Measurements from ENCODE around the gene RPL22L1. TPM values are rescaled to one million over a fixed set of nuclear protein-coding genes. Genes with fewer than 3 reads are reported as not detected.

RPL22L1 gene
- total and polyA plus RNA-seq, 12 donors: 8.9 to 96.2 (median 12.2) TPM

DNA sequence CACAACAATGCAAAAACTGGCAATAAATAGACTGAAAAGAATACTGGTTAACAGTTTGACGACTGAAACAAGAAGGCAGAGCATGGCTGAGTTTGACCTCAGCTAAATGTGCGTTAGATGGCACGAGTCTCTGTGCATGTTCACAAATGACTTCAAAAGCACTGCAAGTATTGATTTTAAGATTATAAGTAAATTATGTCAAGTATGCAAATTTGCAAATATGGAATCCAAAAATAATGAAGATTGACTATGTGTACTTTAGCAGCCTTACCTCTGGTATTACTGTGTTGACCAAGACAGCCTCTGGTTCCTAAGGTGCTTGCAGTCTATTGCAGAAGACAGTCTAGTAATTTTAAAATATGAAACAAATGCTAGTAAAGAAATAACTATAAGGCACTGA is 41.1 kb upstream of the RPL22L1 start:
- DNase-seq (no peak), ATAC-seq (no peak)
- TF ChIP-seq, protein P1, sequence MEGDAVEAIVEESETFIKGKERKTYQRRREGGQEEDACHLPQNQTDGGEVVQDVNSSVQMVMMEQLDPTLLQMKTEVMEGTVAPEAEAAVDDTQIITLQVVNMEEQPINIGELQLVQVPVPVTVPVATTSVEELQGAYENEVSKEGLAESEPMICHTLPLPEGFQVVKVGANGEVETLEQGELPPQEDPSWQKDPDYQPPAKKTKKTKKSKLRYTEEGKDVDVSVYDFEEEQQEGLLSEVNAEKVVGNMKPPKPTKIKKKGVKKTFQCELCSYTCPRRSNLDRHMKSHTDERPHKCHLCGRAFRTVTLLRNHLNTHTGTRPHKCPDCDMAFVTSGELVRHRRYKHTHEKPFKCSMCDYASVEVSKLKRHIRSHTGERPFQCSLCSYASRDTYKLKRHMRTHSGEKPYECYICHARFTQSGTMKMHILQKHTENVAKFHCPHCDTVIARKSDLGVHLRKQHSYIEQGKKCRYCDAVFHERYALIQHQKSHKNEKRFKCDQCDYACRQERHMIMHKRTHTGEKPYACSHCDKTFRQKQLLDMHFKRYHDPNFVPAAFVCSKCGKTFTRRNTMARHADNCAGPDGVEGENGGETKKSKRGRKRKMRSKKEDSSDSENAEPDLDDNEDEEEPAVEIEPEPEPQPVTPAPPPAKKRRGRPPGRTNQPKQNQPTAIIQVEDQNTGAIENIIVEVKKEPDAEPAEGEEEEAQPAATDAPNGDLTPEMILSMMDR (IDR thresholded peaks at IDR 0.05): no peak
- 96 to 97% methylated on average over 3 of the region's 3 CpGs for WGBS, 2 donors
- intact Hi-C loops (cut with DNase I): no loop called here
- H3K36me3 ChIP-seq: no peaks in the 10 kb centered on the region
- no peaks in the 10 kb centered on the region for H3K27me3 ChIP-seq
- peaks cover 0 to 39% (median 15%) of the 10 kb centered on the region in 11 donors for H3K9me3 ChIP-seq
- H3K4me1 ChIP-seq: peaks cover 0 to 18% (median 10%) of the 10 kb centered on the region in 9 donors
- H3K4me3 ChIP-seq: no peak overlapping the region
- H3K27ac ChIP-seq: no peak overlapping the region

DNA sequence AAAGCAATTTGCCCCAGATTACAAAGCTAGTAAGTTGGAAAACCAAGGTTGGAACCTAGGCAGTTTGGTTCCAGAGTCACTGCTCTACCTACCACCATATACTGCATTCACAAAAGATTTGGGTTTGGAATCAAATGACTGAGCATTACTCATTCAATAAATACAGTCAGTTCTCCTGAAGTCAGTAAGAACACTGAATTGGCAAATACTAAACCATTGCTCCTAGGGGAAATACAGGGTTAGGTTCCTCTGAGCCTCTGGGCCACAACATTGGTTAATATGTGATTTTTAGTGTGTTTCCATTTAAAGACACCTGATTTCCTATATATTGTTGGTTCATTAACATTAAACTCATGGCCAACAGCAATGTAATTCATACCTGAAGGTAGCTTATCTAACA is 40.5 kb upstream of the RPL22L1 start:
- no peaks in the 10 kb centered on the region for H3K36me3 ChIP-seq
- peaks cover 0 to 18% (median 10%) of the 10 kb centered on the region in 9 donors for H3K4me1 ChIP-seq
- intact Hi-C loops (cut with DNase I): no loop called here
- no peak for ATAC-seq
- TF ChIP-seq, protein P1 (IDR thresholded peaks at IDR 0.05): no peak
- no peak for DNase-seq
- H3K27me3 ChIP-seq: no peaks in the 10 kb centered on the region
- H3K4me3 ChIP-seq: no peak overlapping the region
- no peak overlapping the region for H3K27ac ChIP-seq
- H3K9me3 ChIP-seq: peaks cover 0 to 39% (median 15%) of the 10 kb centered on the region in 11 donors

DNA sequence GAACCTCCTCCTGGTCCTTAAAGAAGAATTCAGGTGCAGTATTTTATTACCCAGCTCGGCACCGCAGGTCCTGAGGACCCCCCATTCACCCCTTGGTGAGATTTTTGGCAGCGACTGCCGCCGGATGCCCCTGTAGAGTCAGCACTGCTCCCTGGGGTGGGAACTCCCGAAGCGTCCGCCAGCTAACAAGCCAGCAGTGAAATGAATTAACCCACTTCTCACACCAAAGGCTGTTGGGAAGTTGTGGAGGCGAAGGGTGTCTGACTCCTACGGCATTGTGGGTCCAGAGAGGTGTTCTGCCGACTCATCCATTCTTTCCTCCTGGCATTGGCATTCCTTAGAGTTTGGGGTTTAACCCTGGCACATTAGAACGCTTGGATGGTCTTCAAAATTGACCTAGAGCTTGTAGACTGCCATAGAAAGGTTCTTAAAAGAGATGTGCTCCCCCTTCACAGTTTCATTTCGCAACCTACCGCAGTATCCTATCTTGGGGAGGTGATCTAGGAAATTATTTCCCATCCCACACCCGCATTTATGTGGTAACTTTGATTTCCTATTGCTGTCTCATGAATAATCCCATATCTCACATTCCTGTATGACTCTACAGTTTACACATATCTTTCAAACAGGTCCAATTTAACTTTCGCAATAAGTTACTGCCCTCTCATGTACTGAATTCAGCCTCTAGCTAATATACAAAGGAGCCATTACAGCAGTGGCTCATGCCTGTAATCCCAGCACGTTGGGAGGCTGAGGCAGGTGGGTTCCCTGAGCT is 39.3 kb upstream of the RPL22L1 start:
- peak overlapping the region in 3 of 10 donors; percentile 32 to 72 (median 71) for H3K27ac ChIP-seq
- H3K36me3 ChIP-seq: no peaks in the 10 kb centered on the region
- TF ChIP-seq, protein P1 (IDR thresholded peaks at IDR 0.05): no peak
- peak overlapping the region in 6 of 10 donors; percentile 65 to 80 (median 78) for H3K4me3 ChIP-seq
- intact Hi-C loops (cut with DNase I): loop anchor here in 2 of 10 donors (2.0 to 5.0 kb wide), 2 partner anchors 37 to 39 kb away; partner anchors contain the start of gene RPL22L1 (in 2 of the 2)
- DNase-seq: peak in 1 of 2 donors; percentile 14
- peaks cover 0 to 39% (median 15%) of the 10 kb centered on the region in 11 donors for H3K9me3 ChIP-seq
- ATAC-seq: peak in 2 of 8 donors; percentile 8 to 19
- H3K4me1 ChIP-seq: peaks cover 0 to 18% (median 10%) of the 10 kb centered on the region in 9 donors
- 84 to 90% methylated on average over 17 of the region's 17 CpGs for WGBS, 2 donors
- no peaks in the 10 kb centered on the region for H3K27me3 ChIP-seq

DNA sequence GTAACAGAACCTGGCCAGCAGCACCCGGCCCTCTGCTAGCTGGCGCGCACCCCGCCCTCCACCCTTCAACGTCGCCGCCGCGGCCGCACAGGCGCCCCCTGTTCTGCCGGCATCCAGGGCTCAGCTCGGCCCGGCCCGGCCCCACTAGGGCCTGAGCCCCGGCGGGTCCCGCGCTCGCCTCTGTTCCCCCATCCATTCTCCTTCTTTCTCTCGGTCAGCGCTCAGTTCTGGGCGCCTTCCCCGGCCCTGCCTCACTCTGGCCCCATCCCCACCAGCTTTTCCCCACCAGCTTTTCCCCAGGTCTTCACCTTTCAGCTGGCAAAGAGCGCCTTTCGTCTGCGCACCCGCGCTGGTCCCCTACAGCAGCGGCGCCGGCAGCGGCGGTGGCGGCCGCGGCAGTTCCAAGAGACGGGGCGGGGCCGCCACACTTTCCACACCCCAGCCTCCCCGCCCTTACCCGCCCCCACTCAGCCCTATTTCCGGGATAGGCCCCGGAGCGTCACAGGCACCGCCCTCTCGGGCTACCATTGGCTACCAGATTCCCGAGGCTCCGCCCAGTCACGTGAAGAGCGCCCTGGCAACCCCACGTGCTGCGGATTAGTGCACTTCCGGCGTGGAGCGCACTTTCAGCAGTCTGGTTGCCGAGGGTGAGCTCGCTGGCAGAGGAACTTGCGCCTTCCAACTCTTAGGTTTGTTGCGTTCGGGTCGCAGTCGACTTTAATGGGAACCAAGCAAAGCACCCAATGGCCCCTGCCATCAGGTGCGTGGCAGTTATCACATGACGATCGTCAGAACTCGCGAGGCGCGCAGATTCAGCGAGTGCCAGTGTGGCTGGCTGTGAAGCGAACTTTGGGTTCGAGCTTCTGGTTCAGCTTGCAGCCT is 38.5 kb upstream of the RPL22L1 start, which contains the start of gene EIF5A2:
Gene EIF5A2 (minus strand): TSS at position 403 of the 882 bp plus-strand sequence. CDS start 831 bp downstream, outside the sequence.
- ATAC-seq (peak; percentile 98 to 99 (median 98)), DNase-seq (peak; percentile 95 to 96)
- Histone ChIP-seq H3K27ac (peak within 1 kb of the TSS in 9 of 10 donors; percentile 25 to 75 (median 68)), H3K4me3 (peak within 1 kb of the TSS; percentile 59 to 80 (median 74)), H3K27me3 (no peaks in the 10 kb centered on the region), H3K36me3 (no peaks in the 10 kb centered on the region), H3K4me1 (peaks cover 0 to 18% (median 10%) of the 10 kb centered on the region in 9 donors), H3K9me3 (peaks cover 0 to 39% (median 15%) of the 10 kb centered on the region in 11 donors)
- intact Hi-C loops (cut with DNase I): loop anchor here in 2 of 10 donors (2.0 to 5.0 kb wide), 2 partner anchors 36 to 38 kb away; partner anchors contain the start of gene RPL22L1 (in 2 of the 2)
- 10 to 11% methylated on average over 70 to 73 of the region's 73 CpGs for WGBS, 2 donors
- TF ChIP-seq, protein P1 (IDR thresholded peaks at IDR 0.05): peak in 2 of 9 donors; percentile 9 to 10
